ENCODE results near the gene UQCC3.
"Not testable (repeated sequence)": the region's sequence is repeated elsewhere in the genome, so short reads cannot be mapped to it uniquely, and the experiment has no call there.

- TF ChIP-seq, protein P1, sequence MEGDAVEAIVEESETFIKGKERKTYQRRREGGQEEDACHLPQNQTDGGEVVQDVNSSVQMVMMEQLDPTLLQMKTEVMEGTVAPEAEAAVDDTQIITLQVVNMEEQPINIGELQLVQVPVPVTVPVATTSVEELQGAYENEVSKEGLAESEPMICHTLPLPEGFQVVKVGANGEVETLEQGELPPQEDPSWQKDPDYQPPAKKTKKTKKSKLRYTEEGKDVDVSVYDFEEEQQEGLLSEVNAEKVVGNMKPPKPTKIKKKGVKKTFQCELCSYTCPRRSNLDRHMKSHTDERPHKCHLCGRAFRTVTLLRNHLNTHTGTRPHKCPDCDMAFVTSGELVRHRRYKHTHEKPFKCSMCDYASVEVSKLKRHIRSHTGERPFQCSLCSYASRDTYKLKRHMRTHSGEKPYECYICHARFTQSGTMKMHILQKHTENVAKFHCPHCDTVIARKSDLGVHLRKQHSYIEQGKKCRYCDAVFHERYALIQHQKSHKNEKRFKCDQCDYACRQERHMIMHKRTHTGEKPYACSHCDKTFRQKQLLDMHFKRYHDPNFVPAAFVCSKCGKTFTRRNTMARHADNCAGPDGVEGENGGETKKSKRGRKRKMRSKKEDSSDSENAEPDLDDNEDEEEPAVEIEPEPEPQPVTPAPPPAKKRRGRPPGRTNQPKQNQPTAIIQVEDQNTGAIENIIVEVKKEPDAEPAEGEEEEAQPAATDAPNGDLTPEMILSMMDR (IDR thresholded peaks at IDR 0.05), result not testable (repeated sequence)
- TF ChIP-seq POLR2AphosphoS5 (IDR thresholded peaks at IDR 0.05), result not testable (repeated sequence)
Measured at GRCh38 chr11:62703921-62704320, 32.4 kb downstream of the UQCC3 start.
